Endothelial cell of umbilical vein (primary cell): ENCODE results near the gene GALNT1.

Experiments used
- CTCF ChIP-seq, 2 donors: IDR thresholded peaks; 1 replicate in 1 of 2; 2 replicates in 1 of 2; pipeline ENCODE4 v1.5.1; 2011; ENCODE audit warnings: low read length in 2 of 2, mild to moderate bottlenecking in 2 of 2, moderate library complexity in 2 of 2, control low read depth in 1 of 2, inconsistent platforms in 1 of 2, low read depth in 1 of 2; ENCODE audit not compliant: insufficient read depth in 1 of 2; ENCODE audit errors: extremely low read depth in 1 of 2
- EZH2 ChIP-seq: IDR thresholded peaks from 2 replicates; pipeline ENCODE4 v1.6.1; 2012; ENCODE audit warnings: borderline replicate concordance, low read depth, mild to moderate bottlenecking, moderate library complexity, low read length, inconsistent platforms; ENCODE audit not compliant: severe bottlenecking
- JUN ChIP-seq: IDR thresholded peaks from 2 replicates; pipeline ENCODE4 v1.6.1; 2011; ENCODE audit warnings: borderline replicate concordance, low read depth; ENCODE audit not compliant: insufficient read length, insufficient read depth
- POLR2A ChIP-seq: IDR thresholded peaks from 2 replicates; pipeline ENCODE4 v1.6.1; 2012; ENCODE audit warnings: low read depth, mild to moderate bottlenecking, control low read depth, low read length
- POLR2AphosphoS5 ChIP-seq: IDR thresholded peaks from 2 replicates; pipeline ENCODE4 v1.6.1; 2012; ENCODE audit warnings: low read depth, mild to moderate bottlenecking, control low read depth, low read length, moderate library complexity; ENCODE audit not compliant: insufficient read depth

GRCh38 chr18:35571138-35571537 lies 10.4 kb upstream of the GALNT1 start:
- TF ChIP-seq JUN (no peak), CTCF (IDR thresholded peaks at IDR 0.05; ENCODE audit: extremely low read depth in 1 of 2, insufficient read depth in 1 of 2, low read depth in 1 of 2, low read length in 2 of 2) (no peak), EZH2 (no peak), POLR2A (no peak), POLR2AphosphoS5 (no peak)
